A673 (cell line): ENCODE data around the gene PILRA. TPM values are rescaled to one million over a fixed set of nuclear protein-coding genes. Genes with fewer than 3 reads are reported as not detected.

Source experiments
- BruUV-seq: library from RNA; stranded (reverse); fragments of 400-500 nt; replicated peaks from 2 replicates; lab custom pipeline; 2021; lab: Mats Ljungman, UMichigan
- CTCF ChIA-PET: fragments of 300-600 bp; sonication (Branson Sonifier 250); formaldehyde crosslinking; loops from one replicate; lab custom pipeline; 2022; ENCODE audit warnings: antibody characterized with exemption; lab: Charles Lee
- POLR2A ChIA-PET: fragments of 300-600 bp; sonication (Branson Sonifier 250); formaldehyde crosslinking; loops from one replicate; lab custom pipeline; 2022; ENCODE audit warnings: antibody characterized with exemption; ENCODE audit not compliant: low non-redundant PET; lab: Charles Lee
- DNase-seq: peaks from one replicate; pipeline ENCODE4 v3.0.0-alpha.2; 2015; ENCODE audit warnings: low spot score
- H3K27ac ChIP-seq: fragments of 200-600 bp; sonication (generic); 2 replicates; pipeline ENCODE4 v1.5.1; 2016; ENCODE audit warnings: mixed run types, low read depth, mild to moderate bottlenecking, mixed read lengths, antibody characterized with exemption, low read length; ENCODE audit not compliant: poor library complexity, severe bottlenecking
- H3K27me3 ChIP-seq: fragments of 200-600 bp; sonication (generic); replicated peaks from 2 replicates; pipeline ENCODE4 v1.6.1; 2017; ENCODE audit warnings: mixed run types, low read depth, mild to moderate bottlenecking, mixed read lengths, antibody characterized with exemption, low read length; ENCODE audit not compliant: insufficient read depth, poor library complexity
- H3K36me3 ChIP-seq: fragments of 200-600 bp; sonication (generic); 2 replicates; pipeline ENCODE4 v1.6.1; 2016; ENCODE audit warnings: mixed run types, mild to moderate bottlenecking, mixed read lengths, antibody characterized with exemption, low read length; ENCODE audit not compliant: insufficient read depth, poor library complexity, severe bottlenecking
- H3K4me1 ChIP-seq: fragments of 200-600 bp; sonication (generic); 2 replicates; pipeline ENCODE4 v1.6.1; 2017; ENCODE audit warnings: mixed run types, mild to moderate bottlenecking, mixed read lengths, antibody characterized with exemption, low read length; ENCODE audit not compliant: insufficient read depth, poor library complexity, severe bottlenecking
- H3K4me3 ChIP-seq: fragments of 200-600 bp; sonication (generic); 2 replicates; pipeline ENCODE4 v1.5.1; 2016; ENCODE audit warnings: low read depth, mixed run types, mild to moderate bottlenecking, mixed read lengths, low read length; ENCODE audit not compliant: poor library complexity, severe bottlenecking
- H3K9me3 ChIP-seq: fragments of 200-600 bp; sonication (generic); 2 replicates; pipeline ENCODE4 v1.6.1; 2016; ENCODE audit warnings: mixed run types, low read depth, mild to moderate bottlenecking, mixed read lengths, antibody characterized with exemption, low read length; ENCODE audit not compliant: poor library complexity, severe bottlenecking
- CTCF ChIP-seq: fragments of 300-800, 200-600 bp; sonication (generic); conservative IDR thresholded peaks from 2 replicates; pipeline ENCODE4 v1.5.1; 2017; ENCODE audit warnings: low read depth, mild to moderate bottlenecking, antibody characterized with exemption, low read length, moderate library complexity, mixed read lengths
- EZH2 ChIP-seq: fragments of 200-600 bp; sonication (generic); IDR thresholded peaks from 2 replicates; pipeline ENCODE4 v1.6.1; 2017; ENCODE audit warnings: borderline replicate concordance, low read depth, mild to moderate bottlenecking, mixed read lengths, antibody characterized with exemption, low read length; ENCODE audit not compliant: poor library complexity, severe bottlenecking
- intact Hi-C: fragments of 100-400 bp; cut with micrococcal nuclease; formaldehyde crosslinking; loops from one replicate; pipeline ENCODE4 v1.10.0; 2022; ENCODE audit not compliant: unreplicated experiment
- total RNA-seq: library from RNA; stranded (reverse); gene quantifications from 2 replicates; pipeline ENCODE4 v1.2.3, GENCODE V29; 2021

PILRA gene
- total RNA-seq, 1 experiment from 2014 or later = 1.5 TPM

- H3K27ac ChIP-seq = no peak overlapping the region
- no peak for DNase-seq
- H3K4me3 ChIP-seq = no peak overlapping the region
- TF ChIP-seq EZH2 (no peak), CTCF (no peak)
- intact Hi-C loops = no loop called here
- ChIA-PET CTCF (no interaction called here), POLR2A (no interaction called here)
- H3K27me3 ChIP-seq = no peaks in the 10 kb centered on the region
- no peaks in the 10 kb centered on the region for H3K9me3 ChIP-seq
- H3K4me1 ChIP-seq = no peaks in the 10 kb centered on the region
- BruUV-seq = no TSS peak
- no peaks in the 10 kb centered on the region for H3K36me3 ChIP-seq
Observed at GRCh38 chr7:100400041-100400440, 26.8 kb downstream of the PILRA start.

GRCh38 chr7:100400656-100401055 is 27.4 kb downstream of the PILRA start:
- intact Hi-C loops = no loop called here
- no TSS peak for BruUV-seq
- ChIA-PET POLR2A (no interaction called here), CTCF (no interaction called here)
- no peak overlapping the region for H3K4me3 ChIP-seq
- no peaks in the 10 kb centered on the region for H3K27me3 ChIP-seq
- TF ChIP-seq EZH2 (no peak), CTCF (peak; percentile 49)
- DNase-seq = peak; percentile 47
- H3K27ac ChIP-seq = no peak overlapping the region
- H3K9me3 ChIP-seq = no peaks in the 10 kb centered on the region
- no peaks in the 10 kb centered on the region for H3K4me1 ChIP-seq
- no peaks in the 10 kb centered on the region for H3K36me3 ChIP-seq

GRCh38 chr7:100401811-100402210 is 28.5 kb downstream of the PILRA start:
- intact Hi-C loops = no loop called here
- no peak overlapping the region for H3K27ac ChIP-seq
- no peak overlapping the region for H3K4me3 ChIP-seq
- BruUV-seq = no TSS peak
- no peak for DNase-seq
- no peaks in the 10 kb centered on the region for H3K27me3 ChIP-seq
- no peaks in the 10 kb centered on the region for H3K36me3 ChIP-seq
- no peaks in the 10 kb centered on the region for H3K9me3 ChIP-seq
- CTCF ChIA-PET = no interaction called here
- TF ChIP-seq EZH2 (no peak), CTCF (no peak)
- H3K4me1 ChIP-seq = no peaks in the 10 kb centered on the region
- POLR2A ChIA-PET = no interaction called here
